ACHN (cell line): ENCODE results near the gene EHF.

ENCODE experiments used
- DNase-seq: peaks from one replicate; pipeline ENCODE4 v3.0.0-alpha.2; 2015
- in situ Hi-C: cut with HindIII; loops from 2 replicates; pipeline ENCODE4 v1.10.0; 2017; ENCODE audit warnings: low sequenced_read_pairs, low pct_ligation_motif_present, low pct_unique_long_range_greater_than_20kb

EHF gene

DNA sequence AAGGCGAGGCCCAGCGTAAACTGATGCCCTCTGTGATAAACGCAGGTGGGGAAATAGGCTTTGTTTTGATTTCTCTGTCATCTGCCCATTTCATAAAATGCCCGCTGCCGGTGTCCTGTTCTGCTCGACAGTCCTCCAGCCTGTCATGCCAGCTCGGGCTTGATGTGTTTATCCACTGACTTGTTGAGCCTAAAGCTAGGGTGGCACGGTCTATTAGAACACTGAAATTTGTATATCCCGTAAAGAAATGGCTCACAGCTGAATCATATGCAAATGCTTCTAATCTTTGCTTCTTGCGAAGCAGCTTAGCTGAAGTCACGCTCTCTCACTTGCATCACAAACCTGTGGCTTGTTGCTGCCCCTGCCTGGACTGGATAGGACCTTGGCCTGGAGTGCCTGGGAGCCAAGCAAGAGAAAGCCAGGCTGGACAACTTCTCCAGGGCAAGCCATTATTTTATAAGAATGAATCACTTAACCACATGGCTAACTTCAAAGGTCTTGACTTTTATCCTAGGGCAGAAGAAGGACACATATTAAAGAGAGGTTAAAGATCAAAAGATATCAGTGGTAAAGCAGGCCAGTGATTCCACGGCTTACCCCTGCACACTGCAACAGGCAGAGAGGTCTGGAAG lies 33.1 kb downstream of the EHF start:
- in situ Hi-C loops = no loop called here
- peak; percentile 82 for DNase-seq

DNA sequence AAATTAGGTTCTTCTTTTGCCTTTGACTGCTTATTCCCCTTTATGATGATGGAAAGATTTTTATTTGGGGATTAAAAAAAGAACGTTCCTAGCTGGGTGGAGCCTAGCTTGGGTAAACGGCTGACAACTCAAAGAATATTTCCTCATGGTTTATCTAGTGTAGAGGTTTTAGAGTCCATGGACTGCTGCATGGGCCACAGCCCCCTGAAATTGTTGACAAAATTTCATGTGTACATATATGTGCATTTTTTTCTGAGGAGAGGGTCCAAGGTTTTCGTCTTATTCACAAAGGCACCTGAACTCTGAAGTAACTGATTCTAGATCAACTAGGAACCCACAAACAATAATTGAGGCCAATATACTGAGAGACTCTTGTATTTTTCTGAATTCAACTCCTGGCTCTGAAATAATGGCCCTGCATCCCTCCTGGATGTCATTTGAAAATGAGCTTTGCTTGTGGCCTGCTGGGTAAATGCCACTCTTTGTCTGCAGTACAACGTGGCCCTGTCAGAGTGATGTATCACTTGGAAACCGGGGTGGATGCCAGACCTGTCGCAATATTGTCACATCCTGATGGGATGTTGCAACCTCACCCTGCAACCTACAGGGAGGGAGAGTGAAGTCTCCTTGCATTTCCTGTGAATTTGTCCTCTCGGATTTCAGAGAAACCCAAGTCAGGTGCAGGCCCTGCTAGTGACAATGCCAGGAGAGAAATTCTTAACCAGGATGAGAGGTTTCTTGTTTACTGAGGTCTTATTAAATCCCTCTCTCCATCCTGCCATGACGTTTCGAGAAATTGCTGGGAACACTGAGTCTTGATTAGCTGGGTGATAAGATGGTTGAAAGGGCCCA lies 33.8 kb downstream of the EHF start:
- no peak for DNase-seq
- in situ Hi-C loops = no loop called here

- in situ Hi-C loops = no loop called here
- DNase-seq = no peak
Measured at GRCh38 chr11:34655335-34656008, 34.6 kb downstream of the EHF start.

- in situ Hi-C loops = no loop called here
- no peak for DNase-seq
Measured at GRCh38 chr11:34656062-34656720, 35.3 kb downstream of the EHF start.

GRCh38 chr11:34658071-34659015 lies 37.5 kb downstream of the EHF start:
- in situ Hi-C loops = no loop called here
- DNase-seq = no peak

GRCh38 chr11:34659096-34659733 lies 38.3 kb downstream of the EHF start:
- DNase-seq = no peak
- in situ Hi-C loops = no loop called here

DNA sequence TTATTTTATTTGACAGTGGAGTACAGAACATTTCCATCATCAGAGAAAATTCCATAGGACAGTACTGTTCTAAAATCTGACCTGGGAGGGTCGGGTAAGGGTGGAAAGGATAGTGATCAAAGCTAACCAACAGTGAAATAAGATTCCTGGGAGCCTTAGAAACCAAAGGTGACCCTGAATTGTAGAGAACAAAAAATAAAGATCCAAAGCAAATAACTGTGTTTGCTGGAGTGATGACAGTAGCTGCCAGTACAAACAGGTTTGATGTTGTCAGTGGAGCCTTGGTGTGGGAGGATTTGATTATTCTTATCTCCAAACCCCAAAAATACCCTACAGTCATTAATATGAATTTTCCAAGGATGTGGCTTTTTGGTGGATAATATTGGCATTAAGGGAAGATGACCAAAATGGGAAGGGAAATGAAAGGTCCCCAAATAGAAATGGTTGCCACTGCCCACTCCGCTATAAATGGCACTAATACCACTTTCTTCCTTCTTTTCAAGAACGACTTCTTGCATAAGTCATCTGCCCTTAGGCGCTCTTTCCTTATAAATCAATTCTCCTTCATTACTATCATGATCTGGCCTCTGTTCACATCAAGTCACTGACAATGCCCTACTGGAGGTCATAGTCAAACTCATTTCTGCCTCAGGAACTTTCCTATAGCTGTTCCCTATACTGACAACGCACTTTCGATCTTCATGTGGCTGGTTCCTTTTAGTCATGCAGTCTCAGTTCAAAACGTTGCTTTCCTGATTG lies 44.4 kb downstream of the EHF start:
- DNase-seq = no peak
- in situ Hi-C loops = no loop called here

DNA sequence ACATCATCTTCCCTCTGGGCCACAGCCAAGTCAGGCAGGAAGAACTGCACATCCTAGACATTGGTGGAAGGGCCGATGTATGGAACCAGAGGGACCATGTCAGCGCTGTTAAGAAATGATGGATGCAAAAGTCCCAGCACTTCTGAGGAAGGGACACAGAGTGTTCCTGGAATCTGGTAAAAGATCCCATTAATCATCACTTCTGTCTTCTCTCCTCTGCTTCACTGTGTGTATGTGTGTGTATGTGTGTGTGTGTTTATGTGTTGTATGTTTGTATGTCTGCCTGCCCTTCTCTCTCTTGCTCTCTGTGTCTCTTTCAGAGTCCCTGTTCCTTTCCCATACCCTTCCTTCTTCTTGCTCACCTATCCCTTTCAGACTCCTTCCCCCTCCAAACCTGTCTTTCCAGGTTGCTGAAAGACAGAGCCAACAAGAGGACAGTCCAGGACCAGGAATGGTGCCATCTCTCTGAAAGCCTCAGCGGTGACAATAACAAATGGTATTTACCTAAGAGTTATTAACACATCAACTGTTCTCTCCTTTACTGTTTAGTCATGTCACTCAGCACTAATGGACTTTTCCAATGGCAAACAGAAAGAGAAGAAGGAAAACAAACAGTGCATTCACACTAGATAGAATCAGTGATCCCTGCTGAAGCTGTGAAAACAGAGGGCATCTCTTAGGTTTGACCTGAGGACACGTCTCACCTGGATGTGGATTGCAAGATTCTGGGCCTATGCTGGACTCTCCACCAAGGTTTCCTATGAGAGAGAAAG lies 47.1 kb downstream of the EHF start:
- DNase-seq = no peak

GRCh38 chr11:34668583-34669053 lies 47.7 kb downstream of the EHF start:
- in situ Hi-C loops = no loop called here
- no peak for DNase-seq

More for the DNA sequence above, 47.1 kb downstream of the EHF start:
- in situ Hi-C loops = no loop called here

- no peak for DNase-seq
- in situ Hi-C loops = no loop called here
Measured at GRCh38 chr11:34669458-34669857, 48.6 kb downstream of the EHF start.

DNA sequence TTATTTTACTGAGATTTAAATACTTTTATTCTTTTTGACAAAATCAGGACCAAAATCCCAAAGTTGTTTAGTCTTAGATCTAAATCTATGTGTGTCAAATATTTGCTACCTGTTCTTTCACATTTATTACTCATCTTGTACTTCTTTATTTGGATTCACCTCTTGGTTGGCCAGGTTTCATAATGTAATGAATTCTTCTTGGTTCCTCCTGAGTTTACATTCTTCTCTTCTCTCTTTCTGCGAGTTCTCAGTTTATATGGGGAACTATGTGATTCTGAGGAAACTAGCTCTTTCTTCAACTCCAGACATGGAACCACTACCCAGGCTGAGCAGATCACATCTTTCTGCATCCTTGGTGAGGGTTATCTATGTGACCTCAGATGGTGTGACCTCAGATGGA lies 50.2 kb downstream of the EHF start:
- no peak for DNase-seq
- in situ Hi-C loops = no loop called here

DNA sequence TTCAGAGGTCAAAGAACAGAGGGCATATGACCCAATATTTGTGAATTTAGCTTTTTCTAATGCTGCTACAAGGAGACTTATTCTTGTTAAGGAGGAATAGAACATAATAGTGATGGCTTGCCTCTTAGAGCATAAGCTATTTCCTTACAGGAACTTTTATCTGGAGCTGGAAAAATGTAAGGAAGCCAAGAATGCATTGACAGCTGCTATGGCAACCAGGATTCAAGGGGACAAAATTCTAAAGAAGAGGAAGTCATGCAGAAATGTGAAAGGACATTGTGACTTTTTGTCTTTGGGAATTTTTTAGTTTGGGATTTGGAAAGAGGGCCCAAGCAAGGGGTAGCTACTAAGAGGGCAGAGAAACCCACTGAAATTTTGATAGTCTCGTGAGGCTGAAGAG lies 51.1 kb downstream of the EHF start:
- DNase-seq = no peak
- in situ Hi-C loops = no loop called here

- in situ Hi-C loops = no loop called here
Measured at GRCh38 chr11:34674038-34674437, 53.1 kb downstream of the EHF start.

DNA sequence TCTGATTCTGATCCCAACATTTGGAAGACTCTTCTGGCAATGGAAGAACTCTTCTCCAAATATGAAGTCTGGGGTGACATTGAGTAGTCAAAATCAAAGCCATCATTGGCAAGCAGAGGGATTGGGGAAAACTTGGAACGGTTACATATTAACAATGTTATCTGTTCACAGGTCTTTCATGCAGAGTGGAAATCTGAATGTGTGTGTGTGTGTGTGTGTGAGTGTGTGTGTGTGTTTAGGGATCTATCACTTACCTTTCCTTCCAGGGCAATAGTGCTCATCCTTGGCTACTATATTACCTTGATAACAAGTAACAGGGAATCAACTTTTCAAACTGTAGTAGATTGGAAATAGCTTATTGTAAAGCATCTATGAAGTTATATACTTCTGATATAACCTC lies 55.3 kb downstream of the EHF start:
- in situ Hi-C loops = no loop called here
- DNase-seq = no peak

More at GRCh38 chr11:34674038-34674437, 53.1 kb downstream of the EHF start:
- no peak for DNase-seq

DNA sequence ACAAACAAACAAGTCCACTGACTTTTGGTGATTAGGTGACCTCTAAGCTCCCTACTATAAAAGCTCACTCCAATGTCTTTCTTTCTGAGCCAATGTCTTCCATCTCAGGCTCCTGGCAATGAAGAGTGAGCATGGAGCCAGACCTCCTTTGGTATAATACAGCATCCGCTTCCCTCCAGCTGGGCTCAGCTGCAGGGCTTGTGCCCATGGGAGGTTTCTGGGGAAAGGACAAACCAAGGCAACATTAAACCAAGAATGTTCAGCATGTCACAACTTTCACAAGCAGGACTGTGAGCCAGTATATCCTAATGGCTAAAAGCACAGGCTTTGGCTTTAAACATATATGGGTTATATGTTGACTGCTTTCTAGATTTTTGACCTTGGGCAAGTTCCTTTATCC lies 58.8 kb downstream of the EHF start:
- DNase-seq = no peak
- in situ Hi-C loops = no loop called here

DNA sequence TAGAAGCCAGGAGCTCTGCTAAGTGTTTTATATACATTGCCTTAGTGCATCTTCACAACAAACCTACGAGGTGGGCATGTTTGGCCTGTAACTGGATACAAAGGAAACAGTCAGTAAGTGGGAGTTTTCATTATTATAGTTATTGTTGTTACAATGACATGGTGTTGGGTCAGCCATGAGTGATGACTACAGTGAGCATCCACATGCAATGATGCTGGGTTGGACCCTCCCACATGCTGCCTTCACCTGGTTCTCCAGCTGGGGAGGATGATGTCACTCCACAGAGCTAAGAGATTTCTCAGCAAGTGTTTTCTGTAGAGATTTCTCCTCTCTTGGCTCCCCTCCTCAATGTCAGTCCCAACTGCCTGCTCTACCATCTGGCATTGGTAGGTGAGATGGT lies 59.3 kb downstream of the EHF start:
- DNase-seq = no peak
- in situ Hi-C loops = no loop called here
